WTC11 (cell line): ENCODE measurements around the gene ARHGAP20. TPM values are rescaled to one million over a fixed set of nuclear protein-coding genes. Genes with fewer than 3 reads are reported as not detected.

Experiments used
- ATAC-seq: fragments of 200-7000 bp; cut with Tn5 transposase; 2 replicates; pipeline ENCODE4 v1.10.0; 2021; ENCODE audit warnings: mild to moderate bottlenecking, moderate library complexity
- CTCF ChIA-PET: fragments of 300-600 bp; sonication (Branson Sonifier 250); formaldehyde crosslinking; loops from one replicate; lab custom pipeline; 2021; ENCODE audit warnings: antibody characterized with exemption; lab: Charles Lee
- POLR2A ChIA-PET: fragments of 350-600 bp; sonication (Branson Sonifier 250); formaldehyde crosslinking; loops from one replicate; lab custom pipeline; 2021; ENCODE audit warnings: antibody characterized with exemption; lab: Charles Lee
- DNase-seq: peaks from one replicate; pipeline ENCODE4 v3.0.0; 2021; ENCODE audit warnings: low spot score
- H3K27ac Mint-ChIP-seq: 2 replicates; pipeline ENCODE4 v1.8.0; 2021; ENCODE audit warnings: mixed read lengths
- H3K27me3 Mint-ChIP-seq: 2 replicates; pipeline ENCODE4 v1.8.0; 2021; ENCODE audit warnings: low read depth, mild to moderate bottlenecking, moderate library complexity, mixed read lengths
- H3K36me3 Mint-ChIP-seq: 2 replicates; pipeline ENCODE4 v1.8.0; 2021; ENCODE audit warnings: mixed read lengths
- H3K4me1 Mint-ChIP-seq: 2 replicates; pipeline ENCODE4 v1.8.0; 2022; ENCODE audit warnings: mixed read lengths
- H3K4me3 Mint-ChIP-seq: 2 replicates; pipeline ENCODE4 v1.8.0; 2021; ENCODE audit warnings: mild to moderate bottlenecking, moderate library complexity, mixed read lengths
- H3K9me3 Mint-ChIP-seq: 2 replicates; pipeline ENCODE4 v1.8.0; 2021; ENCODE audit warnings: mixed read lengths
- E2F1 ChIP-seq: sonication (generic); formaldehyde crosslinking; IDR thresholded peaks from 2 replicates; pipeline ENCODE4 v1.8.0; 2022; ENCODE audit warnings: mild to moderate bottlenecking, missing genetic modification reagents
- E2F5 ChIP-seq: sonication (generic); formaldehyde crosslinking; IDR thresholded peaks from 2 replicates; pipeline ENCODE4 v1.8.1; 2022; ENCODE audit warnings: mild to moderate bottlenecking, moderate library complexity, missing genetic modification reagents
- EMX1 ChIP-seq: fragments of 250-450 bp; sonication (Bioruptor Pico); IDR thresholded peaks from 2 replicates; pipeline ENCODE4 v1.8.0; 2021; ENCODE audit warnings: mild to moderate bottlenecking
- ESRRA ChIP-seq: sonication (generic); formaldehyde crosslinking; IDR thresholded peaks from 2 replicates; pipeline ENCODE4 v1.8.1; 2022; ENCODE audit warnings: mild to moderate bottlenecking, missing genetic modification reagents, borderline replicate concordance
- FOXP4 ChIP-seq: sonication (generic); formaldehyde crosslinking; IDR thresholded peaks from 2 replicates; pipeline ENCODE4 v1.8.0; 2022; ENCODE audit warnings: mild to moderate bottlenecking, missing genetic modification reagents
- HMGA2 ChIP-seq: fragments of 250-450 bp; sonication (Bioruptor Pico); IDR thresholded peaks from 2 replicates; pipeline ENCODE4 v1.4.0; 2021; ENCODE audit warnings: mild to moderate bottlenecking, moderate library complexity
- KAT7 ChIP-seq: sonication (generic); formaldehyde crosslinking; IDR thresholded peaks from 2 replicates; pipeline ENCODE4 v1.8.1; 2023; ENCODE audit warnings: missing genetic modification reagents, mild to moderate bottlenecking, borderline replicate concordance
- MXD4 ChIP-seq: fragments of 250-450 bp; sonication (Bioruptor Pico); IDR thresholded peaks from 2 replicates; pipeline ENCODE4 v1.8.0; 2021; ENCODE audit warnings: mild to moderate bottlenecking, moderate library complexity, borderline replicate concordance
- MYBL2 ChIP-seq: sonication (generic); formaldehyde crosslinking; IDR thresholded peaks from 2 replicates; pipeline ENCODE4 v1.8.1; 2023; ENCODE audit warnings: mild to moderate bottlenecking, moderate library complexity, missing genetic modification reagents
- NFYB ChIP-seq: sonication (generic); formaldehyde crosslinking; conservative IDR thresholded peaks from 2 replicates; pipeline ENCODE4 v1.8.0; 2022; ENCODE audit warnings: low read depth, missing genetic modification reagents
- OVOL2 ChIP-seq: fragments of 250-450 bp; sonication (Bioruptor Pico); IDR thresholded peaks from 2 replicates; pipeline ENCODE4 v1.9.0; 2021; ENCODE audit warnings: mild to moderate bottlenecking, borderline replicate concordance
- PREB ChIP-seq: sonication (generic); formaldehyde crosslinking; IDR thresholded peaks from 2 replicates; pipeline ENCODE4 v1.8.1; 2022; ENCODE audit warnings: mild to moderate bottlenecking, missing genetic modification reagents, moderate library complexity, borderline replicate concordance
- PRRX2 ChIP-seq: fragments of 250-450 bp; sonication (Bioruptor Pico); IDR thresholded peaks from 2 replicates; pipeline ENCODE4 v1.8.0; 2021; ENCODE audit warnings: mild to moderate bottlenecking
- SMAD3 ChIP-seq: sonication (generic); formaldehyde crosslinking; IDR thresholded peaks from 2 replicates; pipeline ENCODE4 v1.8.0; 2022; ENCODE audit warnings: missing genetic modification reagents, mild to moderate bottlenecking, borderline replicate concordance
- SOX15 ChIP-seq: fragments of 250-450 bp; sonication (Bioruptor Pico); IDR thresholded peaks from 2 replicates; pipeline ENCODE4 v1.9.0; 2021; ENCODE audit warnings: mild to moderate bottlenecking
- STAT6 ChIP-seq: sonication (generic); formaldehyde crosslinking; conservative IDR thresholded peaks from 2 replicates; pipeline ENCODE4 v1.8.1; 2023; ENCODE audit warnings: mild to moderate bottlenecking, low read depth, missing genetic modification reagents, moderate library complexity
- TEAD4 ChIP-seq: sonication (generic); formaldehyde crosslinking; IDR thresholded peaks from 2 replicates; pipeline ENCODE4 v1.8.0; 2022; ENCODE audit warnings: mild to moderate bottlenecking, missing genetic modification reagents
- TP53 ChIP-seq: sonication (generic); formaldehyde crosslinking; IDR thresholded peaks from 2 replicates; pipeline ENCODE4 v1.8.1; 2023; ENCODE audit warnings: mild to moderate bottlenecking, missing genetic modification reagents
- ZNF219 ChIP-seq: sonication (generic); formaldehyde crosslinking; IDR thresholded peaks from 2 replicates; pipeline ENCODE4 v1.8.0; 2023; ENCODE audit warnings: missing genetic modification reagents, mild to moderate bottlenecking, borderline replicate concordance
- ZNF232 ChIP-seq: sonication (generic); formaldehyde crosslinking; IDR thresholded peaks from 2 replicates; pipeline ENCODE4 v1.8.0; 2022; ENCODE audit warnings: mild to moderate bottlenecking, missing genetic modification reagents
- ZNF416 ChIP-seq: fragments of 250-450 bp; sonication (Bioruptor Pico); IDR thresholded peaks from 2 replicates; pipeline ENCODE4 v1.9.0; 2021; ENCODE audit warnings: mild to moderate bottlenecking, inconsistent platforms
- total RNA-seq: library from RNA; stranded (reverse); gene quantifications from 3 replicates; pipeline ENCODE4 v1.2.3, GENCODE V29; 2021
- TF ChIP-seq, protein P1 (sequence below): sonication (generic); formaldehyde crosslinking; IDR thresholded peaks from 2 replicates; pipeline ENCODE4 v1.8.1; 2023; ENCODE audit warnings: mild to moderate bottlenecking, missing genetic modification reagents, moderate library complexity
- TF ChIP-seq, protein P2 (sequence below): fragments of 250-450 bp; sonication (Bioruptor Pico); IDR thresholded peaks from 2 replicates; pipeline ENCODE4 v1.9.0; 2021; ENCODE audit warnings: moderate library complexity, mild to moderate bottlenecking, inconsistent platforms, borderline replicate concordance

Gene ARHGAP20
- total RNA-seq, 1 experiment from 2014 or later = 0.15 TPM

GRCh38 chr11:110728476-110728875 is 16.2 kb upstream of the ARHGAP20 start:
- POLR2A ChIA-PET = no interaction called here
- H3K9me3 Mint-ChIP-seq = no peaks in the 10 kb centered on the region
- ATAC-seq (no peak), DNase-seq (no peak)
- no peaks in the 10 kb centered on the region for H3K36me3 Mint-ChIP-seq
- no peaks in the 10 kb centered on the region for H3K27me3 Mint-ChIP-seq
- TF ChIP-seq PRRX2 (CRISPR knock-in tag) = no peak
- TF ChIP-seq MXD4 (CRISPR knock-in tag) = no peak
- no peak for TF ChIP-seq SMAD3 (CRISPR knock-in tag)
- TF ChIP-seq OVOL2 (CRISPR knock-in tag) = no peak
- TF ChIP-seq SOX15 (CRISPR knock-in tag) = no peak
- TF ChIP-seq ZNF416 (CRISPR knock-in tag) = no peak
- TF ChIP-seq ZNF219 = no peak
- TF ChIP-seq TEAD4 (CRISPR knock-in tag) = no peak
- no peak for TF ChIP-seq E2F1
- no peak for TF ChIP-seq ESRRA
- TF ChIP-seq, protein P1, sequence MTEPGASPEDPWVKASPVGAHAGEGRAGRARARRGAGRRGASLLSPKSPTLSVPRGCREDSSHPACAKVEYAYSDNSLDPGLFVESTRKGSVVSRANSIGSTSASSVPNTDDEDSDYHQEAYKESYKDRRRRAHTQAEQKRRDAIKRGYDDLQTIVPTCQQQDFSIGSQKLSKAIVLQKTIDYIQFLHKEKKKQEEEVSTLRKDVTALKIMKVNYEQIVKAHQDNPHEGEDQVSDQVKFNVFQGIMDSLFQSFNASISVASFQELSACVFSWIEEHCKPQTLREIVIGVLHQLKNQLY (CRISPR knock-in tag) = no peak
- TF ChIP-seq FOXP4 = no peak
- no peak for TF ChIP-seq KAT7
- TF ChIP-seq, protein P2, sequence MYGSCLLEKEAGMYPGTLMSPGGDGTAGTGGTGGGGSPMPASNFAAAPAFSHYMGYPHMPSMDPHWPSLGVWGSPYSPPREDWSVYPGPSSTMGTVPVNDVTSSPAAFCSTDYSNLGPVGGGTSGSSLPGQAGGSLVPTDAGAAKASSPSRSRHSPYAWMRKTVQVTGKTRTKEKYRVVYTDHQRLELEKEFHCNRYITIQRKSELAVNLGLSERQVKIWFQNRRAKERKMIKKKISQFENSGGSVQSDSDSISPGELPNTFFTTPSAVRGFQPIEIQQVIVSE = no peak
- TF ChIP-seq PREB (CRISPR knock-in tag) = no peak
- TF ChIP-seq ZNF232 = no peak
- TF ChIP-seq E2F5 (CRISPR knock-in tag) = no peak
- TF ChIP-seq EMX1 (CRISPR knock-in tag) = no peak
- CTCF ChIA-PET = no interaction called here
- no peak overlapping the region for H3K4me3 Mint-ChIP-seq
- no peaks in the 10 kb centered on the region for H3K4me1 Mint-ChIP-seq
- H3K27ac Mint-ChIP-seq = no peak overlapping the region

- Mint-ChIP-seq H3K27ac (no peak overlapping the region), H3K36me3 (no peaks in the 10 kb centered on the region), H3K9me3 (no peaks in the 10 kb centered on the region), H3K4me3 (no peak overlapping the region), H3K27me3 (no peaks in the 10 kb centered on the region), H3K4me1 (no peaks in the 10 kb centered on the region)
- CTCF ChIA-PET = no interaction called here
- ATAC-seq (no peak), DNase-seq (no peak)
- POLR2A ChIA-PET = no interaction called here
- no peak for TF ChIP-seq ESRRA
- TF ChIP-seq TP53 = no peak
- no peak for TF ChIP-seq MYBL2 (CRISPR knock-in tag)
- no peak for TF ChIP-seq STAT6 (CRISPR knock-in tag)
- no peak for TF ChIP-seq NFYB (CRISPR knock-in tag)
- TF ChIP-seq HMGA2 = no peak
These were observed 12.1 kb upstream of the ARHGAP20 start for GRCh38 chr11:110724358-110724757.
